ENCODE measurements around the gene TTLL9.

Gene TTLL9

GRCh38 chr20:31859266-31859997, 11.0 kb upstream of the TTLL9 start:
- DNase-seq, result no peak

GRCh38 chr20:31859998-31860380, 10.4 kb upstream of the TTLL9 start:
- DNase-seq, result no peak

GRCh38 chr20:31860390-31861134, 9.9 kb upstream of the TTLL9 start:
- DNase-seq, result no peak

GRCh38 chr20:31861135-31861384, 9.4 kb upstream of the TTLL9 start:
- DNase-seq, result no peak

GRCh38 chr20:31861385-31862156, 8.9 kb upstream of the TTLL9 start:
- peak; percentile 76 for DNase-seq

GRCh38 chr20:31862157-31862470, 8.3 kb upstream of the TTLL9 start:
- DNase-seq, result no peak

- DNase-seq, result no peak
Observed at GRCh38 chr20:31862506-31862905, 7.9 kb upstream of the TTLL9 start.

- DNase-seq, result no peak
Observed at GRCh38 chr20:31863296-31864085, 6.9 kb upstream of the TTLL9 start.

- no peak for DNase-seq
Observed at GRCh38 chr20:31864521-31865400, 5.7 kb upstream of the TTLL9 start.

- no peak for DNase-seq
Observed at GRCh38 chr20:31866221-31866620, 4.2 kb upstream of the TTLL9 start.

GRCh38 chr20:31868853-31869672, 1.4 kb upstream of the TTLL9 start:
- no peak for DNase-seq

- DNase-seq, result no peak
Observed at GRCh38 chr20:31869673-31869941, 827 bp upstream of the TTLL9 start.

- DNase-seq, result no peak
Observed at GRCh38 chr20:31870726-31871617, 538 bp downstream of the TTLL9 start.

GRCh38 chr20:31871618-31871954, 1.2 kb downstream of the TTLL9 start:
- DNase-seq, result no peak

- DNase-seq, result no peak
Observed at GRCh38 chr20:31872406-31872805, 2.0 kb downstream of the TTLL9 start.

GRCh38 chr20:31875671-31876070, 5.2 kb downstream of the TTLL9 start:
- DNase-seq, result no peak

GRCh38 chr20:31877684-31878083, 7.2 kb downstream of the TTLL9 start:
- no peak for DNase-seq

- peak; percentile 88 for DNase-seq
Observed at GRCh38 chr20:31879143-31879987, 8.9 kb downstream of the TTLL9 start.

- no peak for DNase-seq
Observed at GRCh38 chr20:31881945-31882344, 11.5 kb downstream of the TTLL9 start.

- DNase-seq, result no peak
Observed at GRCh38 chr20:31883829-31884228, 13.4 kb downstream of the TTLL9 start.
